Trophoblast cell (in vitro differentiated cells and primary cell): ENCODE results near the gene FBXW5.

Source experiments
- DNase-seq, 2 donors: peaks; one replicate each; pipeline ENCODE4 v3.0.0-alpha.2; 2016
- H2AFZ ChIP-seq: 2 replicates; pipeline ENCODE4 v1.6.1; 2013; ENCODE audit warnings: low read length, moderate library complexity, mild to moderate bottlenecking; ENCODE audit not compliant: insufficient read depth, poor library complexity
- H2AK5ac ChIP-seq: 2 replicates; pipeline ENCODE4 v1.6.1; 2013; ENCODE audit warnings: mild to moderate bottlenecking, low read length
- H2BK120ac ChIP-seq: 2 replicates; pipeline ENCODE4 v1.6.1; 2013; ENCODE audit warnings: low read length, mild to moderate bottlenecking, moderate library complexity; ENCODE audit not compliant: insufficient read depth, poor library complexity
- H2BK12ac ChIP-seq: 2 replicates; pipeline ENCODE4 v1.6.1; 2013; ENCODE audit warnings: mild to moderate bottlenecking, low read length, moderate library complexity
- H2BK5ac ChIP-seq: 2 replicates; pipeline ENCODE4 v1.6.1; 2013; ENCODE audit warnings: low read length, low read depth, moderate library complexity, mild to moderate bottlenecking; ENCODE audit not compliant: poor library complexity
- H3K14ac ChIP-seq: 2 replicates; pipeline ENCODE4 v1.6.1; 2013; ENCODE audit warnings: mild to moderate bottlenecking, low read length
- H3K18ac ChIP-seq: 2 replicates; pipeline ENCODE4 v1.6.1; 2013; ENCODE audit warnings: mild to moderate bottlenecking, low read length
- H3K23ac ChIP-seq: 2 replicates; pipeline ENCODE4 v1.6.1; 2013; ENCODE audit warnings: low read length
- H3K27ac ChIP-seq: 2 replicates; pipeline ENCODE4 v1.5.1; 2013; ENCODE audit warnings: low read depth, mild to moderate bottlenecking, inconsistent platforms, low read length, moderate library complexity
- H3K27me3 ChIP-seq: 2 replicates; pipeline ENCODE4 v1.6.1; 2013; ENCODE audit warnings: inconsistent platforms, mild to moderate bottlenecking, low read length, moderate library complexity; ENCODE audit not compliant: insufficient read depth
- H3K36me3 ChIP-seq, 2 experiments: 1 replicate in 1 of 2; 2 replicates in 1 of 2; pipeline ENCODE4 v1.6.1; 2013; ENCODE audit warnings: low read length in 2 of 2, mild to moderate bottlenecking in 2 of 2, moderate library complexity in 1 of 2; ENCODE audit not compliant: insufficient read depth in 2 of 2, control insufficient read depth in 1 of 2
- H3K4ac ChIP-seq: 2 replicates; pipeline ENCODE4 v1.6.1; 2013; ENCODE audit warnings: low read depth, mild to moderate bottlenecking, low read length, moderate library complexity
- H3K4me1 ChIP-seq, 2 experiments: 1 replicate in 1 of 2; 2 replicates in 1 of 2; pipeline ENCODE4 v1.6.1; 2013; ENCODE audit warnings: low read length in 2 of 2, mild to moderate bottlenecking in 2 of 2, moderate library complexity in 1 of 2; ENCODE audit not compliant: insufficient read depth in 2 of 2, control insufficient read depth in 1 of 2
- H3K4me2 ChIP-seq: 2 replicates; pipeline ENCODE4 v1.6.1; 2013; ENCODE audit warnings: inconsistent platforms, mild to moderate bottlenecking, low read length, moderate library complexity
- H3K4me3 ChIP-seq: 2 replicates; pipeline ENCODE4 v1.5.1; 2013; ENCODE audit warnings: mild to moderate bottlenecking, low read depth, low read length, inconsistent platforms
- H3K79me1 ChIP-seq: one replicate; pipeline ENCODE4 v1.6.1; 2013; ENCODE audit warnings: low read length
- H3K79me2 ChIP-seq: 2 replicates; pipeline ENCODE4 v1.6.1; 2013; ENCODE audit warnings: low read length, mild to moderate bottlenecking; ENCODE audit not compliant: control insufficient read depth, insufficient read depth, poor library complexity
- H3K9ac ChIP-seq: 2 replicates; pipeline ENCODE4 v1.6.1; 2013; ENCODE audit warnings: mild to moderate bottlenecking, low read length
- H3K9me3 ChIP-seq: 2 replicates; pipeline ENCODE4 v1.6.1; 2013; ENCODE audit warnings: low read depth, mild to moderate bottlenecking, control low read depth, inconsistent platforms, low read length; ENCODE audit not compliant: insufficient read depth
- H4K12ac ChIP-seq: 2 replicates; pipeline ENCODE4 v1.6.1; 2013; ENCODE audit warnings: low read depth, mild to moderate bottlenecking, low read length, moderate library complexity
- H4K8ac ChIP-seq: 2 replicates; pipeline ENCODE4 v1.6.1; 2013; ENCODE audit warnings: low read depth, mild to moderate bottlenecking, low read length, moderate library complexity
- H4K91ac ChIP-seq: one replicate; pipeline ENCODE4 v1.6.1; 2013; ENCODE audit warnings: low read depth, mild to moderate bottlenecking, low read length, moderate library complexity
- WGBS: extraction: QIAGEN DNeasy Blood & Tissue Kit; methylation state at CpG from one replicate; pipeline ENCODE4 v1.1.7; 2013; ENCODE audit warnings: missing lambda C conversion rate; ENCODE audit not compliant: insufficient read length, insufficient coverage; ENCODE audit errors: extremely low coverage; 5-methylcytosine and 5-hydroxymethylcytosine counted together

The FBXW5 gene

GRCh38 chr9:136930014-136930413 lies 14.5 kb downstream of the FBXW5 start:
- Histone ChIP-seq H3K27ac (no peak overlapping the region), H3K23ac (no peak overlapping the region), H3K79me1 (peaks cover 5% of the 10 kb centered on the region), H3K18ac (no peak overlapping the region), H2BK5ac (no peak overlapping the region), H2AFZ (no peak overlapping the region), H3K9me3 (no peaks in the 10 kb centered on the region), H3K4me2 (no peak overlapping the region), H4K12ac (no peak overlapping the region), H3K9ac (no peak overlapping the region), H3K14ac (no peak overlapping the region), H2BK120ac (no peak overlapping the region), H3K4me3 (no peak overlapping the region), H4K91ac (no peak overlapping the region), H2BK12ac (no peak overlapping the region), H3K79me2 (no peaks in the 10 kb centered on the region), H3K36me3 (peaks cover 32 to 42% of the 10 kb centered on the region in 2 experiments), H3K4me1 (peaks cover 8 to 13% of the 10 kb centered on the region in 2 experiments), H4K8ac (no peak overlapping the region), H3K4ac (no peak overlapping the region), H2AK5ac (no peak overlapping the region), H3K27me3 (no peaks in the 10 kb centered on the region)
- DNase-seq: no peak
- no CpG with 5 or more reads among the region's 4 CpGs for WGBS

- no peak for DNase-seq
- Histone ChIP-seq H3K9ac (no peak overlapping the region), H2BK12ac (no peak overlapping the region), H2AFZ (no peak overlapping the region), H3K79me1 (peaks cover 5% of the 10 kb centered on the region), H3K79me2 (no peaks in the 10 kb centered on the region), H4K91ac (peak overlapping the region; percentile 41), H3K4me1 (peaks cover 8 to 14% of the 10 kb centered on the region in 2 experiments), H3K14ac (no peak overlapping the region), H2AK5ac (no peak overlapping the region), H3K9me3 (no peaks in the 10 kb centered on the region), H3K23ac (no peak overlapping the region), H3K4ac (no peak overlapping the region), H3K36me3 (peaks cover 35 to 48% of the 10 kb centered on the region in 2 experiments), H3K27me3 (no peaks in the 10 kb centered on the region), H4K12ac (no peak overlapping the region), H3K4me3 (no peak overlapping the region), H3K4me2 (no peak overlapping the region), H2BK5ac (peak overlapping the region; percentile 14), H4K8ac (no peak overlapping the region), H3K18ac (no peak overlapping the region), H2BK120ac (no peak overlapping the region), H3K27ac (no peak overlapping the region)
- whole genome bisulfite sequencing: no CpG with 5 or more reads among the region's 9 CpGs
Observed at GRCh38 chr9:136928591-136928990, 15.9 kb downstream of the FBXW5 start.

GRCh38 chr9:136927343-136928271 lies 16.9 kb downstream of the FBXW5 start:
- Histone ChIP-seq H3K4me3 (no peak overlapping the region), H3K9ac (no peak overlapping the region), H2BK12ac (no peak overlapping the region), H3K4ac (no peak overlapping the region), H4K91ac (no peak overlapping the region), H4K12ac (no peak overlapping the region), H3K23ac (no peak overlapping the region), H3K27me3 (no peaks in the 10 kb centered on the region), H2AK5ac (no peak overlapping the region), H3K79me2 (no peaks in the 10 kb centered on the region), H3K36me3 (peaks cover 40 to 51% of the 10 kb centered on the region in 2 experiments), H3K4me2 (no peak overlapping the region), H3K18ac (no peak overlapping the region), H3K14ac (no peak overlapping the region), H3K9me3 (no peaks in the 10 kb centered on the region), H2BK5ac (no peak overlapping the region), H3K27ac (no peak overlapping the region), H4K8ac (no peak overlapping the region), H3K4me1 (peaks cover 8 to 14% of the 10 kb centered on the region in 2 experiments), H2BK120ac (no peak overlapping the region), H2AFZ (no peak overlapping the region), H3K79me1 (peaks cover 5% of the 10 kb centered on the region)
- WGBS: no CpG with 5 or more reads among the region's 23 CpGs
- DNase-seq: peak in 1 of 2 donors; percentile 46

- no peaks in the 10 kb centered on the region for H3K27me3 ChIP-seq
- no peak overlapping the region for H2BK12ac ChIP-seq
- no peak overlapping the region for H2BK120ac ChIP-seq
- H3K18ac ChIP-seq: no peak overlapping the region
- H3K4me1 ChIP-seq: peaks cover 8 to 14% of the 10 kb centered on the region in 2 experiments
- H3K36me3 ChIP-seq: peaks cover 42 to 59% of the 10 kb centered on the region in 2 experiments
- no peak overlapping the region for H3K4me3 ChIP-seq
- H2AK5ac ChIP-seq: no peak overlapping the region
- H2BK5ac ChIP-seq: no peak overlapping the region
- WGBS: no CpG with 5 or more reads among the region's 13 CpGs
- DNase-seq: no peak
- H3K14ac ChIP-seq: no peak overlapping the region
- no peak overlapping the region for H3K9ac ChIP-seq
- peaks cover 2% of the 10 kb centered on the region for H3K9me3 ChIP-seq
- H2AFZ ChIP-seq: no peak overlapping the region
- no peak overlapping the region for H3K23ac ChIP-seq
- H3K27ac ChIP-seq: no peak overlapping the region
- H3K79me1 ChIP-seq: peaks cover 5% of the 10 kb centered on the region
- no peak overlapping the region for H4K8ac ChIP-seq
- peak overlapping the region; percentile 17 for H4K91ac ChIP-seq
- no peak overlapping the region for H3K4ac ChIP-seq
- no peak overlapping the region for H3K4me2 ChIP-seq
- H4K12ac ChIP-seq: no peak overlapping the region
- H3K79me2 ChIP-seq: no peaks in the 10 kb centered on the region
Observed at GRCh38 chr9:136926749-136927148, 17.8 kb downstream of the FBXW5 start.
